ENCODE data around the gene CLEC3A.
"Not testable (repeated sequence)": the region's sequence is repeated elsewhere in the genome, so short reads cannot be mapped to it uniquely, and the experiment has no call there.

CLEC3A gene

DNA sequence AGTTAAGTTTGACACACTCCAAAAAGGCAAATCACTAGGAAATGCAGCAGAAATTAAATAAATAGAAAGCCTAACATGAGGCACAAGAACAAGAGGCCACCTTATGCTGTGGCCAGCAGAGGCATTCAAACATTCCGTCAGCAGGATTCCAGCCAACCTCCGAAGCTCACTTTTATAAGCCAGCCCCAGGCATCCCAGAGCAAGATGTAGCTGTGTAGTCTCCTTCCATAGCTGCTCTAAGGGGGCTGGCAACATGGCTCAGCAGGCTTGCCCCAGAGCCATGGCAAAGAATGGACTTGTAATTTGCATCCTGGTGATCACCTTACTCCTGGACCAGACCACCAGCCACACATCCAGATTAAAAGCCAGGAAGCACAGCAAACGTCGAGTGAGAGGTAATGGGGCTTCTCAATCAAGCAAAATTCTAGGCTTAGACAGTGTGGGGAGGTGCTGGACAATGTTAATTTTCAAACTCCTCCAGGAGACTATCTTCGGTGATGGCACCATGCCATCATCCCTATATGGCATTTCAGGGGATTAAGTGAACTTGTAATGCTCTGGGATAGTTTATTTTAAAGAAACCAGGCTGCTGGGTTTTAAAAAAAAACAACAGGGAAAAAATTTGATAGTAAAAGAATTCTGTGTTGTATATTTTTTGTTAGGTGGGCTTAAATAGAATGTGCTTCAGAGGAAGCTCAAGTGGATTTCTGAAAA, at the start of gene CLEC3A:
Gene CLEC3A (plus strand): TSS at position 202 of the 714 bp plus-strand sequence. CDS start 79 bp downstream, at position 281.
- DNase-seq: no peak

- no peak for DNase-seq
Observed at GRCh38 chr16:77974883-77975282, 47.5 kb upstream of the CLEC3A start.

DNA sequence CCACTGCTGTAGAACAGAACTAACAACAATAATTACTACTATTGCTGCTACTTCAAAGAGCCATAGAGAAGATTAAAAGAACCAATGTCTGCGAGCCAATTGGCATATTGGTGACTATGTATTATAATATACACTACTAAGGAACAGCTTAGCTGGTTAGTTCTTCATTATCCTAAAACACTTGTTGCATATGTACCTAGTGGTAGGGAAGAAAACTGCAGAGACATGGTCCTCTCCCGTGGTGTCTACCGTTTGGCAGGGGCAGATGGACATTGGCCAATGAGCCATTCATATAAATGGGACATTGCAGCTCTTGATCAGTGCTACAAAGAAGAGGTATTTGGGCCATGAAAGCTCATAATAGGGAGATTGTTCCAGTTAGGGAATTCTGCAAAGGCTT, 46.4 kb upstream of the CLEC3A start:
- DNase-seq: no peak

DNA sequence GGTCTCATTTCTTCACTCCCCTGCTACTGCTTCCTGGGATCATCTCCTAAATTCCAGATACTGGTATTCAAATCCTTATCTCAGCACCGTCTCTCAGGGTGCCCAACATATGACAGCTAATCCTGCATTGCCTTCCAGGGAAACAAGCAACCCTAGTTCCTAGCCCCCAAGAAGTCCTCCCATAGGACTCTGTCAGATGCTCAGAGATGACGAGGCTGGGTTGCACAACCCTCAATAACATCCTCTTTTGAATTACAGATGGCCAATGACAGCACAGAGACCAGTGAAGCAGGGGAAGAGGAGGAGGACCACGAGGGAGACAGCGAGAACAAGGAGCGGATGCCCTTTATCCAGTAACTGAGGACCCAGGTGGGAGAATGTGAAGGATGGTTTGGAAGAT, 45.0 kb upstream of the CLEC3A start:
- no peak for DNase-seq

DNA sequence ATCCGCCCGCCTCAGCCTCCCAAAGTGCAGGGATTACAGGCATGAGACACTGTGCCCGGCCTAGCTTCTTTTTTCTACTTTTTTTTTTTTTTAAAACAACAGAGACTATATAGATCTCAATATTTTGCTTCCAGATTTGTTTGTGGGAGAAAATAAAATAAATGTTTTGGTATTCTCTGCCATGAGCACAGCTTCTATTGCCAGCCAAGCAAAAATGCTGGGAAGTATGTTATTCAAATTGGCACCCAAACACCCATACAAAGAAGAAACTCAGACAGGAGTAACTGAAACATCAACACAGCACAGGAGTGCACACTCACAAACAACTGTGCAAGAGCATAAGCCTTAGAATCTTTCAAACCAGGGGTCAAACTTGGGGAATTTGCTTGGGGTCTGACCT, 37.2 kb upstream of the CLEC3A start:
- no peak for DNase-seq

DNA sequence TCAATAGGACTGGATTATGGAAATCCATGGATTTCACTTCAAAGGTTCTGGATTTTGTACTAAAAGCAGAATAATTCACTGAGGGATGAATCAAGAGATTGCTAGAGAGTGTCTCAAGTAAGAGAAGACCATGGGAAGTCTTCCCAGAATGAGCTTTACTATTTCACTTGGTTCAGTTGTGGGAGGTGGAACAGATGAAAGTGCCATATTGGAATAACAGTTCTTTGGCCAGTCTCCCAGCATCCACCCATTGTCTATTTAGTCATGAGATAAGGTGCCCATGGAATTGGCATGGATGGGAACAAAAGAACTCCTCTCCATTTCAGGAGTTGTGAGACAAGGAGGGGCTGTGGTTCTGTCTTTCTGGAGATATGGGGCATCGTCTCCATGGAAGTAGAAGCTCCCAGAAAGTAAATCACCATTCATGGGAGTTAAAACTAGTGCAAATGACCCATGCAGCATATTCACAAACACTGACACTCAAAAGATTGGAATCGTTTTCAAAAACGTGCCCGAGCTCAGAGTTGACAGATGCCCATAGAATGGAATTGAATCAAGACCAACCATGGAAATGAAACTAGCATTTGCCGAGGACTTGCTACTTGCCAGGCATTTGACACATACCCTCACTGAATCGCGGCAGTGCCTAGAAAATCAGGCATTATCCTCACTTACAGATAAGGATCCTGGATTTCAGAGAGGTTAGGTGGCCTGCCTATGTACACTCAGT, 36.2 kb upstream of the CLEC3A start:
- DNase-seq: no peak

GRCh38 chr16:77987810-77988209, 34.5 kb upstream of the CLEC3A start:
- no peak for DNase-seq

DNA sequence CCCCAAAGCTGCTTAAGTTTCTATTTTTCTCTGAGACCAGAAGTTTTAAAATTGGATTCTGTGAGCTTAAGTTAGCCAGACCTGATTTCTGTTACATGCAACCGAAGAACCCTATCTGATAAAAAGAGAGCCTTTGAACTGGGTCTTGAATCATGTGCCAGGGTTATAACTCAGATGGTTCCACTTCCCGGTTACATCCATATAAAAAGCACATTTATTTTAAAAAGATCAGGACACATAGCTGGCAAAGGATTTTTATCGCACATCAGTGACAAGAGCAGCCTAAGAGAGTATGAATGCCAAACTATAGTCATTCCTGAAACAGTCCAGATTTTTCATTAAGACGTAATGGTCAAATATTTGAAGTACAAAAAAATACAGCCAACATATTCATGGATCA, 32.5 kb upstream of the CLEC3A start:
- DNase-seq: no peak

DNA sequence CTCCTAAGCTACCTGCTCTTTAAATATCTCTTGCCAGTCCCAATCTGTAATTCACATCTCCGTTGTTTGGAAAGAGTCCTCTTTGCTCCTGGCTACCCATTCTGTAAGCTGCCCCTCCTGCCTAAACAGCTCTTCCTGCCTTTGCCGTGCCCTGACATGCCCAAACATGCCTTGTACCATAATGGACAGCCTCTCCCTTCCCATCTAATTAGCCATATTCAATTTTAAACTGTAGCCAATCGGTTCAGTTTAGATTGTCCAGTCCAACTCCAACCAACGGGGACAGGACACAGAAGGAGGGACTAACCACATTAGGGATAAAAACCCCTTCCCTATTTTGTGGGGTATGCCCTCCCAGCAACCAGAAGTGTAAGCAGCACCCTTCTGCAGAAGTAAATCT, 30.6 kb upstream of the CLEC3A start:
- DNase-seq: no peak

DNA sequence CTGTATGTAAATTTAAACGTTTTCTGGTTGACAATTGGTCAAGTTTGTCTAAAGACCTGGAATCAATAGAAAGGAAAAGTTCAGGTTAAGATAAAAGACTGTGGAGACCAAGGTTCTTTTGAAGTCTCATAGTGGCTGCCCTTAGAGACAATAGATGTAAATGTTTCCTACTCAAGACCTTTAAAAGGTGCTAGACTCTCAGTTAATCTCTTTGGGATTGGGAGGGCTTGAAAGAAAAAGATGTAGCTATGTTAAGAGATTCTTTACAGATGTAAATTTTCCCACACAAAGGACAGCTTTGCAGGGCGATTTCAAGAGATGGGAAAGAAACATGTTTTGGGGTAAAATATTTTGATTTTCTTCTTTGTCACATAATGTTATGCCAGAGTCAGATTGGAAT, 30.0 kb upstream of the CLEC3A start:
- DNase-seq: not testable (repeated sequence)

GRCh38 chr16:77993111-77993985, 29.0 kb upstream of the CLEC3A start:
- no peak for DNase-seq

DNA sequence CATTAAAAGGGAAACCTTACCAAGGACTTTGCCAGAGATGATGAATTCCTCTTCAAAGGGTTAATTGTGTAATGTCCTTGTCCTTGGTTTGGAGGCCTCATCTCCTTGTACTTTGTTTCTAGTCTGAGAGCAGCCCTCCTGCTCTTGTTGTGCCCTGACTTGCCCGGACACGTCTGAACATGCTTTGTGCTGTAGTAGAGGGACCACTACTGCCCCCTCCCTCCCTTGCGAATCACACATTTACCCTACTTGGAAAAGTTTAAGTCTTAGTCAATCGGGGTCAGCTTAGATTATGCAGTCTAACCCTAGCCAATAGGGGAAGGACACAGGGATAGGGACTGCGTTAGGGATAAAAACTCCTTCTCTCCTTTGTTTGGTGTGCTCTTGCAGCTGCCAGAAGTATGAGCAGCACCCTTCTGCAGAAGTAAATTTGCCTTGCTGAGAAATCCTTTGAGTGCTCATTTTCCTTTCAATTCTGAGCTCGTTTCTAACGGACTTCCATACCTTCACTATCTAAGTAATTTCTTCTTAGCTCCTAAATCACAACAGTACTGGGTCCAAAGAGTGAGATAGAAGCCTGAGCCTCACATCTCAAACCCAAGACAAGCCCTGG, 26.4 kb upstream of the CLEC3A start:
- DNase-seq: no peak

GRCh38 chr16:77998350-77999023, 23.9 kb upstream of the CLEC3A start:
- DNase-seq: no peak

GRCh38 chr16:78001451-78002025, 20.8 kb upstream of the CLEC3A start:
- DNase-seq: no peak

DNA sequence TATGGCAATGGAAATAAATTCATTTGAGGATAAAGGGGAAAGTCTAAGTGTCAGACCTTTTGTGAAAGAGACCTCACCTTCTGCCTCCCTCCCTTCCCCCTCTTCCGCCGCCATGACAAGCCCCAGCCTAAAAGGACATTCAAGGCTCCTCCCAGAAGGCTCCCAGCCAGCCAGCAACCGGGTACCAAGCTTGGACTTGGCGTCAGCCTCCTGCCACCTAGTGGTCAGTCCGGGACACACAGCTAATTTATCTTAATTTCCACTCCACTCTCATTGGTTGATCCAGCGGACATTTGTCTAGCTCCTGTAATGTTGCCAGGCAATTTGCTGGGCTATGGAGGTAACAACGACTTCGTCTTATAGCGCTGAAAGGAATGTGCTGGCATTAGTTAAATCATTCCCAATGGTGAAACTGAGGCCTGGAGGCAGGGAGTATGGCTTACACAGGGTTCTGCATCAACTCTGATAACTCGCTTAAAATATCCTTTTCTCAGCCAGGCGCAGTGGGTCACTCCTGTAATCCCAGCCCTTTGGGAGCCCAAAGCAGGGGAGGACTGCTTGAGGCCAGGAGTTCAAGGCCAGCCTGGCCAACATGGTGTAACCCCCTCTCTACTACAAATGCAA, 19.3 kb upstream of the CLEC3A start:
- DNase-seq: peak; percentile 58

DNA sequence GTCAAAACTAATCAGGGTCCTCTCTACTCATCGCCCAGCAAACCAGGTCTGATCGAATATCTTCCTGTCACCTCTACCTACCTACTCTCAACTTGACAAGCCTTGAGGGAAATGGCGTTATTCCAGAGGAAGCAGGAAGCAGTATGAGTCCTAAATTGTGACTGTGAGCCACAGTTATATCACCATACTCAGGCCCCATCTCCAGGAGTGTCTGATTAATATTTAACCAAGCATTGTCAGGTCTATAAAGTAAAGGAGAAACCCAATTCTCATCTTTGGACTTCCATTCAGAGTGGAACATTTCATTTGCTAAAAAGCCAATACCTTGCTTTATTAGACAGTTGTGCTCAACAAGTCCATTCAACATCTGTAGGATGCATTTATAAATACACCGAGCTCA, 17.8 kb upstream of the CLEC3A start:
- no peak for DNase-seq

DNA sequence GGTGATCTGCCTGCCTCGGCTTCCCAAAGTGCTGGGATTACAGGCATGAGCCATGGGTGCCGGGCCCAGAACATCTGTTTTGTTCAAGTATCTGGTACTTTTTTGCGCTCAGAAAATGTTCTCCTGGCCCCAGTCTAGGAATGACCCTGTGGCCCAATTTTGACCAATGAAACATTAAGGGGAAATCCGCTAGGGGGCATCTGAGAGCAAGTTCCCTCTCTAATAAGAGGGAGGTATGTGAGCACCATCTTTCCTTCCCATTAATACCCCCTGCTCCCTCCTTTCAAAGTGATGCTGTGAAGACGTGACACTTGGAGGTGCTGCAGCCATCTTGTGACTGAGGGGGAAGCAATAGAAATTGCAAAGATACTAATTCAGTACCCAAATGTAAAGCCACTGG, 16.5 kb upstream of the CLEC3A start:
- DNase-seq: no peak

GRCh38 chr16:78007121-78007520, 15.2 kb upstream of the CLEC3A start:
- no peak for DNase-seq

DNA sequence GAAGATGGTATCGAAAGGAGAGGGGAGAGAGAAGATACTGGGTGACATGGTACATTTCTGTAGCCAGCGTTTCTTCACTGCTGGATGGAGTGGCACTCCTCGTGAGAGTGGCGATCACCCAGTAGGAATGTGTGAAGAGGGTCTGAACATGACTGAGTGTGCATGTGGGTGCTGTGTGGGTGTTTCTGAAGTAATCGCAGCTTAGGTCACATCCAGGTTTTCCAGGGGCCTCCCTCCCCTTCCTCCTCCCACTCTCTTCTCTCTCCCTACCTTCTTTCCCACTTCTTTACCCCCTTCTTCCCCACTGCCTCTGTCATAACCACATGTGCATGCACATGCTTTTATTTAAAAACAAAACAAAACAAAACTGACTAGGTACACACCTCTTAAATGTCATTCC, 1.8 kb downstream of the CLEC3A start:
- no peak for DNase-seq

DNA sequence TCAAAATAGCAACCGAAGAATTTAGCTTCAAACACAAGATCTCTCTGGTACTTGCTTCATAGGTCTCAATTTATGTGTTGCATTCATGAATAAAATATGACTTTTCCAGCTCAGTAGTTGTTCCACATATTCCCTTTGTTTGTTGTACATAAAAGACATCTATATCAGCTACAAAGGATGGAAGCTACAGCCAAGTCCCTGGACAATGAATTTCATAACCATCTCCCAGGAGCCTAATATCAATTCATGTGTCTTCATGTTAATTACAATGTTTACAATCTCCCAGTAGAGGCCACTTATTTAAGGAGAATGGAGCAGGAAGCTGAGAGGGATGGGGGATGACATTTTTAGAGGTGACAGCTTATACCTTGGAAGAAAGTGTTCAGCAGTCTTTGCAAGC, 3.3 kb downstream of the CLEC3A start:
- no peak for DNase-seq

- no peak for DNase-seq
Observed at GRCh38 chr16:78028018-78028417, 5.7 kb downstream of the CLEC3A start.

DNA sequence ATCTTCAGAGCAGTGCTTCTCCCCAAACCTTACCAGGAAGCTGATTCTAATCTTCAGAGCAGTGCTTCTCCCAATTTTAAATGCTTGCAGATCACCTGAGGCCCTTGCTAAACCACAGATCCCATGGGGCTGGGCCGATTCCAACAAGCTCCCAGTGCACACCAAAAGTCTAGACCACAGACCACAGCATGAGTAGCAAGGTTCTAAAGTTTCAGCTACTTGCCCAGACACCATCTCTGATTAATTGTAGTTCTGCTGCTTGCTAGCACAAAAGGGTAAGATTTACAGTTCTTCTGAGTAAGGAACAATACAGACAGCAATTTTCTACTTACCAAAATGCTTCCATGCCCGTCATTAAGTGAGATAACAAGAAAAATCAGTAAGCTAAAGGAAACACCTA, 12.2 kb downstream of the CLEC3A start:
- no peak for DNase-seq

Data from NK-92 treated with Interleukin-12 subunit alpha and Interleukin-12 subunit beta, amount 100 ng/mL, for 24 hours (cell line).